ENCODE measurements around the gene RAD51B.

The RAD51B gene

DNA sequence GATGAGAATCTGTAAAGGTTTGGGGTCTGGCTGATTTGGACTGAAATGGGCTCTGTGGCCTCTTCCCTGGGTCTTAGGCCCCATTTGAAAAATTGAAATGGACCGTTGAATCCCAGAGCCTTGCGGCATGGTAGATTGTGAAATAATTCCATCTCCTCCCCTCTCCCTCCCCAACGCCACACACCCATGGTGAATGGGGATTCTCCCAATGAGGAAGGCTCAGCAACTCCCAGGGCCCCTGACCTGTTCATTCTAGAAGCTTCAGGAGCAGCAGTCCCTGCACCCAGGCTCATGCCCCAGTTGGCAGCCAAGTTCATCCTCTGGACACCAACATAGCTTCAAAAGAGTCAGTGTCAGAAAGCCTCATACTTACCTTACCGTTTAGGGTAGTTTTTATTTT, 755.8 kb downstream of the RAD51B start:
- H3K4me3 ChIP-seq (replicated peaks in 1 of 2; ENCODE audit: low read depth in 2 of 2, low read length in 2 of 2), result no peak overlapping the region
- TF ChIP-seq CTCF (IDR thresholded peaks at IDR 0.05; ENCODE audit: low read depth, low read length), result no peak
- no peak for DNase-seq (ENCODE audit: low read depth in 2 of 2)

GRCh38 chr14:68576031-68576430, 756.5 kb downstream of the RAD51B start:
- no peak for TF ChIP-seq CTCF (IDR thresholded peaks at IDR 0.05; ENCODE audit: low read depth, low read length)
- H3K4me3 ChIP-seq (replicated peaks in 1 of 2; ENCODE audit: low read depth in 2 of 2, low read length in 2 of 2), result no peak overlapping the region
- peak; percentile 32 to 40 for DNase-seq (ENCODE audit: low read depth in 2 of 2)

- TF ChIP-seq CTCF (IDR thresholded peaks at IDR 0.05; ENCODE audit: low read depth, low read length), result no peak
- peak; percentile 52 for DNase-seq (ENCODE audit: low read depth in 2 of 2)
- no peak overlapping the region for H3K4me3 ChIP-seq (replicated peaks in 1 of 2; ENCODE audit: low read depth in 2 of 2, low read length in 2 of 2)
Observed at GRCh38 chr14:68576496-68577244, 757.1 kb downstream of the RAD51B start.

DNA sequence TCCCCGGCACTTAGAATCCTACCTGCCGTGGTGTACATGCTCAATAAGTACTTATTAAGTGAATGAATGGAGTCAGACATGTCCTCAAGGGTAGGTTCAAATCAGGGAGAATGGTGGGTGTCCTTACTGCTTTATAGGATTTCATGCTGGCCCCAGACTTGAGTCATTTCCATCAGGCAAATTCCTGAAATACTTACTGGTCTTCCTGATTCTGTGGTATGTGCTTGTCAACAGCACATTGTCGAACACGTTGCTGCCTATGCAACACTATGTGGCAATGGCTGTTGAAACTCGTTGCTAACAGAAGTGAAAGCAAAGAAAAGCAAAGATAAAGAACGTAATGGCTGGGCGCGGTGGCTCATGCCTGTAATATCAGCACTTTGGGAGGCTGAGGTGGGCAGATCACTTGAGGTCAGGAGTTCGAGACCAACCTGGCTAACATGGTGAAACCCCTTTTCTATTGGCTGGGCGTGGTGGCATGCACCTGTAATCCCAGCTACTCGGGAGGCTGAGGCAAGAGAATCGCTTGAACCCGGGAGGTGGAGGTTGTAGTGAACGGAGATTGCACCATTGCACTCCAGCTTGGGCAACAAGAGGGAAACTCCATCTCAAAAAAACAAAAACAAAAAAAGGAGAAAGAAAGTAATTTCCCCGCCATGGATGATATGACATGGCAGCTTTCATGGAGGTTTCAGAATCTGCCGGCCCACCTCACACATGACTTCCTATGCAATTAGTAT, 758.4 kb downstream of the RAD51B start:
- peak; percentile 10 for TF ChIP-seq CTCF (IDR thresholded peaks at IDR 0.05; ENCODE audit: low read depth, low read length)
- no peak overlapping the region for H3K4me3 ChIP-seq (replicated peaks in 1 of 2; ENCODE audit: low read depth in 2 of 2, low read length in 2 of 2)

DNA sequence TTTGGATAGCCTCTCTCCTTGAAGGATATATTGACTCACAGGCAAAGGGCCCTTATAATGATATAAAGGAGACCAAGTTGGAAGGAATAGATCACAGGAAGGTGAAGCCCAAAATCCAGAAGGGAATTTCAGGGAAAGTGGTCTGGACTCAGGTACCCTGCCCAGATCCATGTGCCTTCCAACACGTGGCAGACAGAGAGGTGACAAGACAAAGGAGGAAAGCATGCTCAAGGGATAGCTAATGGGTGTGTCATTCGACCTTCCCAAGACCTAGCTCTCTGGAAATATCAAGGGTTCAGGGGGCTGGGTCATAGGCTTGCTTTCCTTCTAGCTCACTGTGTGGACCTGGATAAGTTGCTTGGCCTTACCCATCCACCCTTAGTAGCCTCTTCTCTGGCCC, 759.0 kb downstream of the RAD51B start:
- H3K4me3 ChIP-seq (replicated peaks in 1 of 2; ENCODE audit: low read depth in 2 of 2, low read length in 2 of 2), result no peak overlapping the region
- TF ChIP-seq CTCF (IDR thresholded peaks at IDR 0.05; ENCODE audit: low read depth, low read length), result no peak
- DNase-seq (ENCODE audit: low read depth in 2 of 2), result no peak

More for the DNA sequence above, 758.4 kb downstream of the RAD51B start:
- peak; percentile 99 for DNase-seq (ENCODE audit: low read depth in 2 of 2)

- DNase-seq (ENCODE audit: low read depth in 2 of 2), result no peak
- TF ChIP-seq CTCF (IDR thresholded peaks at IDR 0.05; ENCODE audit: low read depth, low read length), result no peak
Observed at GRCh38 chr14:68580096-68580645, 760.6 kb downstream of the RAD51B start.

More at GRCh38 chr14:68580096-68580645, 760.6 kb downstream of the RAD51B start:
- H3K4me3 ChIP-seq (replicated peaks in 1 of 2; ENCODE audit: low read depth in 2 of 2, low read length in 2 of 2), result no peak overlapping the region

All from cardiac fibroblast (primary cell).